Measurements from ENCODE around the gene INPP4A.

Gene INPP4A

DNA sequence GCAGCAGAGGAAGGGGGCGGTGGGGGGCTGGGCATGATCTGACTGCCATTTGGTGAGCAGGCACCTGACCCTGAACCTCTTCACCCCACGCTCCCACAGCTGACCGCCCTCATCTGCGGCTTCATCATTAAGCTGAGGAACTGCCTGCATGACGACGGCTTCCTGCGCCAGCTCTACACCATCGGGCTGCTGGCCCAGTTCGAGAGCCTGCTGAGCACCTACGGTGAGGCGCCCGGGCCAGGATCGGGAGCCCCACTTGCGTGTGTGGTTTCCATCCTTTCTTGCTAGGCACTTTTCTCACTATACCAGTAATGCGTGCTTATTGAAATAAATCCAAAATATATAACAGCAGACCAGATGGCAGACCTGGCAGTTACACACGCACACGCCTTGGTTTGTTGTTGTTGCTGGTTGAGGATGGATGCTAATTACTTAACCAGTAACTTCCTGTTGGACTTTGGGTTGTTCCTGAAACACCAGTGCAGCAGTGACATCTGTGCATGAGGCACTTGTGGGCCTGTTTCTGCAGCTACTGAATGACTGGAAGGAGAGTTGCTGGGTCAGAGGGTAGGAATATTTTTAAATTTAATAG lies 120.0 kb downstream of the INPP4A start:
- no peak for DNase-seq (ENCODE audit: low read depth)

DNA sequence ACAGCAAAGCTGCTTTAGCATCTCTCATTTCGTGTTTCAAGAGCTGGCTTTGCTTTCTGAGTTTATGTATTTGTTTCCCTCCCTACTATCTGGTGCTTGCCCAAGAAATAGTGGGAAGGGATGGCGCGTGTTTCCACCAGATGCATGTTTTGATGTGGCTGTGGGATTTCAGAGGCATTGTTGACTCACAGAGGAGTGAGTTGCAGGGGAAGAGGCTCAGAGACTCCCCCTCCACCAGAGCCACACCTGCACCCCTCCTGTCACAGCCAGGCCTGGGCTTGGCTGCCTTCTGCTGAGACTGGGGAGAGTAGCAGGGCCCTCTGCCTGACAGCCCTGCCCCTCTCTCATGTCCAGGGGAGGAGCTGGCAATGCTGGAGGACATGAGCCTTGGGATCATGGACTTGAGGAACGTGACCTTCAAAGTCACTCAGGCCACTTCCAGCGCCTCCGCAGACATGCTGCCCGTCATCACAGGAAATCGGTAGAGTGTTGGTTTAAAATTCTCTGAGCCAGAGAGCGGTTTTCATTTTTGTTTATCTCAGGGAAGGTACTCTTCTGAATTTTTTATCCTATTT lies 120.7 kb downstream of the INPP4A start:
- DNase-seq (ENCODE audit: low read depth): no peak

DNA sequence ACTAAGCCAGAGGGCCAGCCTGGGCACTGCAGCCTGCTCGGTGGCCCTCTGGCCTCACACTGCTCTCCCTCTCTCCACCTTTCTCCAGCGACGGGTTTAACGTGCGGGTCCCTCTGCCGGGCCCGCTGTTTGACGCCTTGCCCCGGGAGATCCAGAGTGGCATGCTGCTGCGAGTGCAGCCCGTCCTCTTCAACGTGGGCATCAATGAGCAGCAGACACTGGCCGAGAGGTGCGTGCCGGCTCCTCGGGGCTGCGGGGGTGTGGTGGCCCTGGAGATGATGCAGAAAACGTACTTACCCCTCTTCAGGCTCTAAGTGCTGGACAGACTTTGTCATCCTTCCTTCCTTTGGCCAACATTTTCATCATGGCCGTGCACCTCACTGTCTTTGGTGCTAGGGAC lies 121.3 kb downstream of the INPP4A start:
- no peak for DNase-seq (ENCODE audit: low read depth)

DNA sequence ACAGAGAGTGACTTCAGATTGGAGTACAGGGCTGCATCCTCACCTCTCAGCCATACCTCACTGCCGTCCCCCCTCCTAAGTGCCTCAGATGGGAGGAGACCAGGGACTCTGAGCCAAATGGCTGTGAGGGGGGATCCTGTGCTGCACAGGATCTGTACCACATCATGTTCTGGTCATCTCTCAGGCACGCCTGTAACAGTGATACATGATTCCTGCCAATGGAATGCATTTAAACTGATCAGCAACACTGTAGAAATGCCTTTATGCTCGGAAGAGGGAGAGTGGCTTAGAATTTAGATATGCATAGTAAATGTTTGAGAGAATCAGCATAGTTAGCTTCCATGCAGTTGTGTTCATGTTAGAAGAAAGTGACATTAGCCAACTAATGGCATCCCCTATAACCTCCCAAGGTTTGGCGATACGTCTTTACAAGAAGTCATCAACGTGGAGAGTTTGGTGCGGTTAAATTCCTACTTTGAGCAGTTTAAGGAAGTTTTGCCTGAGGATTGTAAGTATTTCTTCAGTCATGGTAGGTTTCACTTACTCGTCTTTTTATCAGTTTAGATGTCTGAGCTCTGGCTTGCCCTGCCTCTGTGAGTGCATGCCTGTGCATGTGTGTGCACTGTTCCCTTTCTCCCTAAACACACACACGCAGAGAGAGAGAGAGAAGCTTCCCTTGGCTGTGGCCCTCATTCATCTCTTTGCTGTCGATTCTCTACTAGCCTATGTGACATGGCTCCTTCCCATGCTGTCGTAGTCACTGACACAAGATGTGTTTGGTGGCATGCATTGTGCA lies 123.7 kb downstream of the INPP4A start:
- no peak for DNase-seq (ENCODE audit: low read depth)

DNA sequence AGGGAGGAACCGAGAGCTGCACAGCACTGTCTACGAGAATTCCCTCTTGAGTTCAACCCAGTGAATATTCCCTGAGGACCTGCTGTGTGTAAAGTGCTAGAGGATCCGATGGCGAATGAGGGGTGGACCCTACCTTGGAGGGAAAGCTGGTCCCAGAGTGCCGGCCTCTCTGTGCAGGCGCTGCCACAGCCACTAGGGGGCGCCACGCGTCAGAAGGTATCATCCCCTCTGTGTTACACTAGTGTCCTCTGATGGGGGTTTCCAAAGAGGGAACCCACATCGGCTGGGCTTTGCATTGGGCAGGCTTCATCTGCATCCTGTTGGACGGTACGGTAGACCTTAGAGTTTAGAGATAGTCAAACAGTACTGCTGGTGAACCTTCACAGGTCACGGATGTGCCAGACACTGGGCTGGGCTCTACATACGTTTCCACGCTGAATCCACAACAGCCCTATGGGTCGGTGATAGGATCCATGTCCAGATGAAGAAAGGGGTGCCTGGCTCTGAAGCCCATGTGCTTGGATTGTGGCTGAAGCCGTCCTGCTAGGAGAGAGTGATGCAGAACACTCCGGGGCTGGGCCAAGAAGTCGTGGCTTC lies 124.6 kb downstream of the INPP4A start:
- peak; percentile 62 for DNase-seq (ENCODE audit: low read depth)

DNA sequence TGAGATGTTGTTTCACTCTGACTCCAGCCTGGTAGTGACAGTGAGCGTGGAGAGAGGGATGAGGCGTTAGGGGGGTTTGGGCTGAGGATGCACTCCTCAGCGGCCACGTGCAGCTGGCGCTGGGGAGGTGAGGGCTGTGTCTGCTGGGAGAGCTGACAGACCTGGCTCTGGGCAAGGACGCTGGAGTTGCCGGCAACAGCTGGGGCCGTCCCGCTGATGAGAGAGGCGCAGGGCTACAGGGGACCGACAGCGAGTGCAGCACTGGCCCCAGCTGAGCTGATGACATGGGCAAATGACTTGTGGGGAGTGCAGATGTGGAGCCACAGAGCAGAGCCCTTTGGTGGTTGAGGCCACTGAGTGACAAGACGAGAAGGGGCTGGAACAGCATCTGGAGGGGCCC lies 125.3 kb downstream of the INPP4A start:
- DNase-seq (ENCODE audit: low read depth): no peak

DNA sequence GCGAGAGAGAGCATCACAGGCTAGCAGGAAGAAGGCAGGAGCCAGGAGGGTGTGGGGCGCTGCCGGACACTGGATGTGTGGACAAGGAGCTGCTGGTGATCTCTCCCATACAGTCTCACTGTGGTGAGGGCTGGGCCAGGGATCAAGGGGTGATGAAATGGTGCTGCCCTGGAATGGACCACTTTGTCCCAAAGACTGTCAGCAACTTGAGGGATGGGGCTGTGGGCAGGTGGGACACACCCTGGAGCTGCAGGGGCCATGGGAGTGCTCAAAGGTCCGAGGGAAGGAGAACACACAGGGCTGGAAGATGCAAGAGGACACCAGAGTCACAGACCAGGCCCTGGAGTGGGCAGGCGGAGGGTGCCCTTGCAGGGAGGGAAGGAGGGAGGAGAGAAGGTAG lies 125.7 kb downstream of the INPP4A start:
- no peak for DNase-seq (ENCODE audit: low read depth)

DNA sequence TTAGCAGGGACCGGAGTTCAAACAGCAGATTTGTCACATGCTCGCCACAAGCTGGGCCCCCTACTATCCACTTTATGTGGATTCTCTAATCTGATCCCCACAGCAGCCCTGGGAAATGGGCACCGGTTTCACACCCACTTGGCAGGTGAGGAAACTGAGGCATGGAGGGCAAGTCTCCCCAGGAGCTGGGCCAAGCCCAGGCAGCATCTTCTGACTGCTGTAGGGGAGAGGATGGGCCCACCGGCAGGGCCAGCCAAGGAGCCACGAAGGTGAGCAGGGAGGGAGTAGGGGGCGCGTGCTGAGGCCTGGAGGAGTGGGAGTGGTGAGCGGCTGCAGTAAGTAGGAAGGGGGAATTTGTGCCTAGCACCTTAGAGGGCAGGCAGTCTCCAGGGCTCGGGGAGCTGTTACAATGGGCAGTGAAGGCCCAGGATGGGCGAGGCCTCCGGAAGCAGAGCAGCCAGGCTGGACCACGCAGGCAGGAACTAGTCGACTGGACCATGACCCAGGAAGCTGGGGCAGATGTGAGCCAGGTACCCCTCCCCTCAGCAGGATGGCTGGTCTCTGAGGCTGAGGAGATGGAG lies 126.6 kb downstream of the INPP4A start:
- DNase-seq (ENCODE audit: low read depth): no peak

DNA sequence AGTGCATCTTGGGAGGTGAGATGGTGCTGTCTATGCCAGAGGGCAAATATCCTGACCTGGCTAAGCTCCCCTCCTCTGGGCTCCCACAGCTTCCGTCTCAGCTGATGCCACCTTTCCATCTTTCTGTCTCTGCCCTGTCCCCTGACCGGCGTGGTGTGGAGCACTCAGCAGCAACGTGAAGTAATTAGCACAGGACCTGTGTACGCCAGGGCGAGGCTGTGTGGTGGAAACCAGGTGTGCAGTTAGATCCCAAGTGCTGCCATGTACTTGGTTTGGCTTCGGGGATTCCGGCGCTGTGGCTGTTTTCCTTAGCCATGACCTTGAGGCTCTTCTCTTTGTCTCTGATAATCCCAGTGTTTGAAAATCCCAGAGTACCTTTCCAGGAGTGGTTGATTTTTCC lies 127.1 kb downstream of the INPP4A start:
- DNase-seq (ENCODE audit: low read depth): no peak

DNA sequence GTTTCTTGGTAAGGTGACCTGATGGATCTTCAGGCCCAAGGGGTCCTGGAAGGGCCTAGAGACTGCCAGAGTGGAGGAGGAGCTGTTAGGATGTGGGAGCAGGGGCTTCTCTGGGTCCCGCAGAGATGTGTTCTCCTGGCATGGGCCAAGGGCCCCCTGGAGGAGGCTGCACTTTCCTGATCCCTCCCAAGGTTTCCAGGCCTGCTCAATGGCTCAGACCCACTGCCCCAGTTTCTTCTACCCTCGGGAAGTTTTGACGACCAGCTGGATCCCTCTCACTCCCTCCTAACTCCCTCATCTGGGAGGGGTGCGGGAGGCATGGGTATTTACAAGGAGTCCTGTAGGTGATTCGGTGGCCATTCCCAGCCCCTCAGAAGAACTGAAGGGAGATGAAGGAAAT lies 127.6 kb downstream of the INPP4A start:
- DNase-seq (ENCODE audit: low read depth): no peak

DNA sequence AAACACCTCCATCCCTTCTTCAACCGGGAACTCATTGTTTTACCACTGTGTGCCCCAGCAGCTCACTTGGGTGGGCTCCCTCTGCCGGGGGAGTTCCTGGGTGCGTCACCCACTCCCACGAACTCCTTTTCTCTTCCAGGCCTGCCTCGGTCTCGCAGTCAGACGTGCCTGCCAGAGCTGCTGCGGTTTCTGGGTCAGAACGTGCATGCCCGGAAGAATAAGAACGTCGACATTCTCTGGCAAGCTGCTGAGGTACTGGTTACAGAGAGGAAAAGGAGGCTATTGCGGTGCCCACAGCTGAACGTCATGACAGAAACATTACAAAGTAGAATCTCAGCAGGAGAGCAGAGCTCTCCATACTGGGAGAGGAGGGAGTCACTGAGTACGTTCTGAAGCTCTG lies 128.0 kb downstream of the INPP4A start:
- DNase-seq (ENCODE audit: low read depth): no peak

DNA sequence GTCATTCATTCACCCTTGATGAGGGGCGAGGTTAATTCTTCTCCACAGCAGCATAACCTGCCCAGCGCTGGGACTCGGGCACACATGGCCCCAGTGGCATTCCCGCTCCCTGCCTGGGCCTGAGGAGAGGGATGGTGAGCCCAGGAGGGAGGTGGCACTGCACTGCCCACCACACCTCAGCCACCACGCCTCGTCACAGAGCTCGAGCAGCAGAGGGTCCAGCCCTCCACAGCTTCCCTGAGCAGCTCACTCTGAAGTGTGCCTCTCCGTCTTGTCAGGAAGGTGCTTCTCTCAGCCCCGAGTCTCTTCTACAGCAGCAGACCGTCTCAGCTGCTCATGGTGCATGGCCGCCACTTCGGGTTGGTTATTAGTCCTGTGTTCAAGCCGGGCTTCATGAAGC lies 128.8 kb downstream of the INPP4A start:
- DNase-seq (ENCODE audit: low read depth): no peak

DNA sequence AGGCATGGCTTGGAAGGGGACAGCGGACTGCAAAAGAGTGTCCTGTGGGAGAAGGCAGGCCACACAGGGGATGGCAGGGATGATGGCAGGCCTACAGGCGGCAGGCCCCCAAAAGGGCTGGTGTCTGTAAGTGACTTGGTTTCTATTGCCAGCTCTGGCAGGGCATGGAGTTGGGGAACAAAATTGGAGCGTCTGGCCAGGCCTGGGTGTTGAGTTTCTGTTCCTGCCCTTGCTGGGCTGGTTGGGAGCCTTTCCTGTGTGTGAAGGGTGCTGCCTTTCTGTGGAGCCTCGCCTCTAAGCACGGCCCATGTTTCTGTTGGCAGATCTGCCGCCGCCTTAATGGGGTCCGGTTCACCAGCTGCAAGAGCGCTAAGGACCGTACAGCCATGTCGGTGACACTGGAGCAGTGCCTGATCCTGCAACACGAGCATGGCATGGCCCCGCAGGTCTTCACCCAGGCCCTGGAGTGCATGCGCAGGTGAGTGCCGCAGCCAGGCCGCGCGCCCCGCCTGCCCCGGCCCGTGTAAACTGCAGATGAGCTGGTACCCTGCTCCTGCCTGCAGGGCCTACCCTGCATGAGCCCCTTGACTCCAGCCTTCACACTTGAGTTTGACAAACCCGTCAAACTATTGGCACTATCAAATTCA lies 132.1 kb downstream of the INPP4A start:
- DNase-seq (ENCODE audit: low read depth): no peak

DNA sequence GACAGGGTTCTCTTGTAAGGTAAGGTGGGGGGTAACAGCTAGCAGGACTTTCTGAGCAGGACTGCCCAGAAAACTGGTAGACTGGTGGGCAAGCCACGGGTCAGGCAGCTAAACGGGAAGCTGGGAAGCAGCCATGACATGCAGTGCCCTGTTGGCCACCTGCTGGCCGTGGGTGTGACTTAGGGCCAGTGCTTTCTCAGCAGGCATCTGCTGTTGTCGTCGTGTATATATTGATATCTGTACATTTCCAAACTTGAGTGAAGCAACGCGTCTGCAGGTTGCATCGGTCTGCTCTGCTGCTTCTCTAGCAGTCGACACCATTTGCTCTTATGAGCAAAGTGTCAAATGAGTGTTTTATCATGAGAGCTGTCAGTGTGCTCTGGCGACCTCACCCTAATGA lies 132.7 kb downstream of the INPP4A start:
- no peak for DNase-seq (ENCODE audit: low read depth)

DNA sequence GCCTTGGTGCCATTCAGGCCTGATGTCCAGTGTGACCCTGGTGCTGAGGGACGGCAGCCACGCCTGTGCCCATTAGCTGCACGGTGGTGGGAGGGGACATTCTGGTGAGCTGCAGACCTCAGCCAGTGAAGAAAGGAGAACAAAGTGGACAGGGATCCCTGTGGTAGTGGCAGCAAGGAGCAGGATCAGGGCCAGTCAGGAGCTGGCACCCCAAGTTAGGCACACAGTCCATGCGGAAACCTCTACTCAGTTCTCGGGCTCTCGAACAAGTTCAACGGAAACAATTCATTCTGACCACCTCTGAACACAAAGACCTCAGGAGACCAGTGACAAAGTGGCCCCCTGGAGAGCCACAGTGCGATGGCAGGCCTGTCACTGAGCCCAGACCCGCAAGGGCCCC lies 133.6 kb downstream of the INPP4A start:
- DNase-seq (ENCODE audit: low read depth): no peak

DNA sequence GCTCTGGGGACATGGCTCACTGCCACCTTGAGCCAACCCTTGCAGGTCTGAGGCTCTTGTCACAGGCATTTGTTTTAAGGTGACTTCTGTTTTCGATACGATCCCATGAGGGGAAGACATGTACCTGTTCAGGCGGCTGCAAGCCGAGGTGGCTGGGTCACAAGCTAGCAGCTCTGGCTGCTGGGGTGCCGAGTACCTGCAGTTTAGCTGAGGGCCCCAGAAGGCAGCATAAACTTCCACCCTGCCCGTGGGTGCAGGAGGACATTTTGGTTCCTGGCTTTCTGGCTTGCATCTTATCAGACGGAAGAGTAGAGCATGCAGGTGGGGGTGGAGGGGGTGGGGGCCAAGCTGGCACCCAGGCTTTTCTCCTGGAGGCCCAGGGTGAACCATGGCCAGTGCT lies 135.3 kb downstream of the INPP4A start:
- no peak for DNase-seq (ENCODE audit: low read depth)

DNA sequence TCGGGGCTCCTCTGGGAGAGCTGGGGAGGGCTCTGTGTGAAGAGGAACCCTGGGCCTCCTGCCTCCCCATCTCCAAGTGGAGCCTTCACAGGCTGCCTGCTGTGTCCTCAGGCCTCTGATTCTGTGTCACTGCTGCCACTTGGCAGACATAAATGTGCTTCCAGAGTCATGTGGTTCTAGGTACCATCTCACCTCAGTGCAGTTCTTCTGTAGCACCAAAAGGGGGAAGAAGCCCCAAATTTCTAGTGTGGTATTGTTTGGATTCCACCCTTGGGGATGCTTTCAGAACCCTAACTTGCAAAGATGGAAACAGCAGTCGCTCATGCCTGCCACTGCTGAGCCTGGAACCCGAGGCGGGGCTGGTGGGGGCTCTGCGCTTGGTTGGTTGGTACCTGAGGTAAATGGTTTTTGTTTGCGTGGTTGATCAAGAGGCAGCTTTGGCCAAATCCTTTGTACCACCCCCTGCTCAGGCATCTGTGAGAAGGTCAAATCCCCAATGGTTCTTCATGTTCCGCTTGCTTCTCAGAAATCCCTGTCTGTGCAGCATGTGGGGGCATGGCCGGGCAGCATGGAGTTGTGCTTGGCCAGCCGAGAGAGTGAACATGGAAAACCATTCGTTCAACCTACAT lies 136.1 kb downstream of the INPP4A start:
- no peak for DNase-seq (ENCODE audit: low read depth)

DNA sequence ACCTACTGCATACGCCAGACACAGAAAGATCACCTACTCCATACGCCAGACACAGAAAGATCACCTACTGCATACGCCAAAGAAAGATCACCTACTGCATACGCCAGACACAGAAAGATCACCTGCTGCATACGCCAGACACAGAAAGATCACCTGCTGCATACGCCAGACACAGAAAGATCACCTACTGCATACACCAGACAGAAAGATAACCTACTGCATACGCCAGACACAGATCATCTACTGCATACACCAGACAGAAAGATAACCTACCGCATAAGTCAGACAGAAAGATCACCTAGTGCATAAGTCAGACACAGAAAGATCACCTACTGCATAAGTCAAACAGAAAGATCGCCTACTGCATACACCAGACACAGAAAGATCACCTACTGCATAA lies 137.9 kb downstream of the INPP4A start:
- no peak for DNase-seq (ENCODE audit: low read depth)

DNA sequence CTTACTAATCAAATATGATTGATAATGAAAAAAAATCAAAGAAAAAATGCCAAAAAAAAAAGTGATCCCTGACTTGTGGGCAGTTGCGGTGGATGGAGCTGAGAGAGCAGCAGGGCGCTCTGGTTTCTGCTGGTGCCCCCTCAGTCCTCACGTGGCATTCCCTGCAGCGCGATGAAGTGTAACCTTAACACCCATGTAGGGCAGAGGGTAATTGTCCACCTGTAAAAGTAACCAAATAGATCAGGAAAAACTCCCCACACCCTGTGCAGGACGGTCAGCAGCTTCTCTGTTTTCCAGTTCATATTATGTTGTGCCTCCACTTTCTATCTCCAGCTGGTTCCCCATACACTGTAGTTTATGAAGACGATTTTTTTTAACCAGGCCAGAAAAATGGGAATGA lies 138.6 kb downstream of the INPP4A start:
- DNase-seq (ENCODE audit: low read depth): no peak

DNA sequence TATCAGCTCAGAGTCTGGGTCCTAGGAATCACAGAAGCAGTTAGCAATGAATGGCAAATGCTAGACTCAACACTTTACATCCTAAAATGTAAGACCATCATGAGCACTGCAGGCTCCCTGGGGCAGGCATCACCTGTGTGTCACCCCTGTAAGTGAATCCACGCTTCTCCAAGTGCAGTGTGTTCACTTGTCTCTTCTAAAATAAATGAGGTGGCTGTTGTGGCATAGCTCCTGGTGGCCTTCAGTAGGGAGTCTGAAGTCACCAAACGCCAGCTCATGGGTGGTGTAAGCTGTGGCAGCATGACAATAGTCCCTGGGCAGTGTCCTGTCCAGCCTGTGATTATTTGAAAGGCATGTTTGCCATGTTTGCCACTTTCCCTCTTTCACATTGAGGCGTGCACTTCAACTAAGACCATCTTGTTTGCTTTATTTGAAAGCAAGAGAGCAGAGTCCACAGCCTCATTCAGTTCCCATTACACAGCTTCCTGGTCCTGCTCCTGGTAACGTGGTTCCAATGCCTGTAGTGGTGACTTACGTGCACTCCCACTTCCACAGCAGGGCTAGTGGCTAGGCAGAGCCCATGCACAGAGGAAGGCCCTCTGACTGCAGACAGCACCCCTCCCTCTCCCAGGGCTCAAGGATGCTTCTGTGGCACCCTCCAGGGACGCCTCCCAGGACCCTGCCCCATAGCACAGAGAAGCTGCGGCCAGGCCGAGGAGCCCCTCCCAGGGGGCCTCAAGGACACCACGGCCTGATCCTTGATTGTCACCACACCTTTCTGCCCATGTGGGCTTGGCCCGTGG lies 139.4 kb downstream of the INPP4A start:
- DNase-seq (ENCODE audit: low read depth): no peak

DNA sequence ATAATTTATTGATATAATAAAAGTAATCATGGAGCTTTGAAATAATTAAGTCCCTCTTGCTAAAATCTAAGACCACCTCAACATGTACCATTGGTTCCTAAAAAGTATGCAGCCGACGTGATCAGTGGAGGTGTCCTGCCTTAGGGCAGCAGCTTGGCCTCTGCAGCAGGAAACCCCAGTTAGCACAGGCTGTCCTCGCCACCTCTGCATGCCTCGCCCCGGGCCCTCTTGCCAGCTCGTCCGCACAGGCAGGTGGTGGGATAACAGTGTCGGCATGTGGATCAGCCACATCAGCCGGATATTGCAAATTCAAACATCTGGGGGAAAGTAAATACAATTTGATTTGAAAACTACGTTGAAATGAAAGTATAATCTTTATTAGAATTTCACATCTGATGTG lies 140.7 kb downstream of the INPP4A start:
- no peak for DNase-seq (ENCODE audit: low read depth)
